GM21515 (cell line): ENCODE measurements around the gene WWTR1.
A peak's percentile ranks its signal among the peaks of the same experiment; 100 is the strongest.

ENCODE experiments used
- ATAC-seq: cut with Tn5 transposase; IDR thresholded peaks from one replicate; pipeline ENCODE4 v1.9.1; 2021; ENCODE audit not compliant: unreplicated experiment

Gene WWTR1

DNA sequence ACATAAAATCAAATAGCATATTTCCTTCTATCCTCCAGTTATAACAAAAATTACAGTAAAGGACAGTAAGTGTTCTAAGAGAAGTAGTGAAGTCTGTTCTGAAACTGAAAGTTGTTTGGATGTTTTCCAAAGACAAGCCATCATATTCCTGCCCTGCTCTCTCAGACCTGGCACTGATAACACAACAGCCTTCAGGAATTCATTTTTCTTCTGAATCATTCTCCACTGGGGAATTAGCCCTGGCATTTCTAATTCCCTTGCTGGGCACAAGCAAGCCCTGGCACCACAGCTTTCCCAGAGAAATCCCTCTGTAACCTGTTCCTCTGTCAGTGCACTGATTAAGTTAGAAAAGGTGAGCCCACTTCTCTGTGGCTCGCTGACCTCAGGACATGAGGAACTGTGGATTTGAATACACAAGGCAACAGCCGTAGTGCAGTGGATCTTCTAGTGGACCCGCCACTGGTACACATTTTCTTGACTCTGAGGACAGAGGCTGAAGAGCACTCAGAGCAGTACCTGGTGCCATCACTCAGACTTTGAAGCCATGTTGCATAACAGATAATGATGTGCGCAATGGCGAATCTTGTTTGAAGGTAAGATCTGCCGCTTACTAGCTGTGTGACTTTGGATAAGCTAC is 61.6 kb downstream of the WWTR1 start:
- ATAC-seq, result no peak

DNA sequence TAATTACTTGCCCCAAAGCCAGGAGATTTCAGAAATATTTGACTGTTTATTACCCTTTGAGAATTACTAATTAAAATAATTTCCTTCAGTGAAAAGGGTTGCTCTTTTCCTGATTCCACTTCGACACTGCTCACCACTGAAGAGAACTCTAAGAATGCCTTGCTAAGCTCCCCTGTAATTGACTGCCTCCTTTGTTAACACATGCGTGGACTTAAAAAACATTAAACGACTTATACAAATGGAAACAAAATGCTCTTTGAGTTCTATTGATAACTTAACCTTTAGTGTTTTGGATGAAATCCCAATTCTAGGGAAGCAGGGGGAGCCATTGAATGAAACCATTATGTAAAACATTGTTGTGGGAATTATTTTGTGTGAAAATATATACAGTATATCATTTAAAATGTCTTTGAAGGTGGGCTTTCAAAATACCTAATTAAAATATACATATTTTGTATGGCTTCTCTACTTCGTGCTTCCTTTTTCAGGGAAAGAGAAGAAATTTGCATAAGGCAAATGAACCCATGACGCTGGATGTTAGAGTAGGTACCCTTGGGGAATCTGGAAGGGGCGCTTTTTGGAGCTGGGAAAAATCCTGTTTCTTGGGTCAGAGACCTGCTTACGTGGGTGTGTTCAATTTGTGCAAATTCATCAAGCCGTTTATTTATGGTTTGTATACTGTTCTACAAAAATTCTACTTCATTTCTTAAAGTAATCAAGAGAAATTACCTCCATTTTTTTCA is 64.2 kb downstream of the WWTR1 start:
- ATAC-seq, result no peak

DNA sequence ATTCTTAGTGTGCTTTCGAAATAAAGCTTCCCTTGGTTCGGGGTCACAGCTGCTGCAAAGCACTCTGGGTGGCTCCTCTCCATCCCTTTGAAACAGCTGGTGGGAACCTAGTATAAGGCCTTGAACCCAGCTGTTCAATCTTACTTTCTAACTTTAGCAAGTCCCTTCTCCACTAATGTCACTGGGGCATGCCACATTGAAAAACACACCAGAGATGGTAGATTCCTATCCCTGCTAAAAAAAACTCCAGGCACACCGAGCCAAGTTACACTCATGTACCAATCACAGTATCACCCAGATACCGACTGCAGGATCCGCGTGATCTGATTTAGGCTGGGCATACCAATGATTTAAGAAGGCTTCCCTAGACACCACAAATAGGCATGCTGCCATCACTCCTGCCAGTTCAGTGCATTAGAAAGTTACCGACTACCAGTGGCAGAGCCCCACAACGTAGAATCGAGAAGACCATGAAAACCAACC is 65.0 kb downstream of the WWTR1 start:
- ATAC-seq, result no peak

DNA sequence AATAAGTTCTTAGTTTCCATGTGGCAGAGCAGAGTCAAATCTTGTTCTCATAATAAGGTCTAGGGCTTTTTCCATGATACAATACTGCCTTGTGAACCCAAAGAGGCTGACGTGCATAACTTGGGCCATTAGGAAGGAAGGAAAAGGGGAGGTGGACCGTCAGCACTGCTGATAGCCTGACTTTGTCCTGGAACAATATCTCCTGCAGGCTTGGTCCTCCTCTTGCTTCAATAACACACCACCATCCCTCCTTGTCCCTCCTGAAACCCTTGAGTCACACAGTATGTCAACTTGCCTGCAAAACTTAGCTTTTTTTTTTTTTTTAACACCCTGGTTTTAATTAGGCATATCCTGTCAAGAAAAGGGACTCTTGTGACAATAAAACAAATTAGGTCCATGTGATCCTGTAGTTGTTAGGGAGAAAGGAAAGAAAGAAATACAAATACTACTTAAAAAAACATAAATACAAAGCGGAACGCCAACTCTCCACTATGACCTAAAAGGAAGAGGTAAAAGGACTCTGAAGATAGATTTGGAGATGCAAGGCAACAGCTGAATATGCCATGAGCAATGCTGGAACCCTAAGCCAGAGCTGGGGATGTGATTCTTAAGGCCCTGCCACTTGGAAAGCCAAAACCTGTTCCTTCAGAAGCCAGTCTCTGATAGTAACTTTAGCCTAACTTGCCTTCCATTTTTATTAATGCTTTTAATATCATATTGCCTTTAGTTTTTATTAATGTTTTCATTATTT is 67.0 kb downstream of the WWTR1 start:
- no peak for ATAC-seq

DNA sequence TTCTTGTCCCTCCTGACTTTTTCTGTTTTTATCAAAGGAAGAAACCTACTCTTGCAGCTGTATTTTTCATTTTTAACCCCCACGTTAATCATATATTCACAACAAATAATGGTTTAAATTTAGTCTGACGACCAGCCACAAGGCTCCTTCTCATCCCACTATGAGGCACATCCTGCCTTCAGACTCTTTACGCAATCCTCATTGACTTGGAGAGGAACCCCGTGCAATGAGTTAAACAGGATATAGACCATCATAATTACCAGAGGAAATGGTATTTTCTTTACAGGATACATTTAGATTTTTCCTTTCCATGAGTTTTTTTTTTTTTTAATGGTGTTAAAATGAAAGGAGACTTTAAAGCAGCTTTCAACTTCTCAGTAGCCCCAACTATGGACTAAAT is 68.5 kb downstream of the WWTR1 start:
- ATAC-seq, result no peak

GRCh38 chr3:149588909-149589308 is 68.9 kb downstream of the WWTR1 start:
- ATAC-seq, result no peak

GRCh38 chr3:149587383-149587782 is 70.4 kb downstream of the WWTR1 start:
- ATAC-seq, result no peak

- no peak for ATAC-seq
Measured at GRCh38 chr3:149586871-149587270, 71.0 kb downstream of the WWTR1 start.

DNA sequence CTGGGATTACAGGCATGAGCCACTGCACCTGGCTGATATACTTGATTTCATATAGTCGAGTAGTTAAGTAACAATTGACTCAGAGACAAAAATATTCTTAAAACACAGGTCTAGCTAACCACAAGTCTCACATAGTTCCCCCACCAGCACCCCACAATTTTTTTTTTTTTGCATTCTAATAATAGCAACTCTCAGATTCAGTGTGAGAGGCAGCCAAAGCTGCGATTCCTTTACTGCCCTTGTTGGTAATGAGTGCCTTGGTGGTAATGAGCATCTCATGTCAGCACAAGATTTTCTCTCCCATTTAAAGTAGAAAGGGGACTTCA is 72.5 kb downstream of the WWTR1 start:
- ATAC-seq, result peak; percentile 88

- no peak for ATAC-seq
Measured at GRCh38 chr3:149583921-149584635, 73.7 kb downstream of the WWTR1 start.

DNA sequence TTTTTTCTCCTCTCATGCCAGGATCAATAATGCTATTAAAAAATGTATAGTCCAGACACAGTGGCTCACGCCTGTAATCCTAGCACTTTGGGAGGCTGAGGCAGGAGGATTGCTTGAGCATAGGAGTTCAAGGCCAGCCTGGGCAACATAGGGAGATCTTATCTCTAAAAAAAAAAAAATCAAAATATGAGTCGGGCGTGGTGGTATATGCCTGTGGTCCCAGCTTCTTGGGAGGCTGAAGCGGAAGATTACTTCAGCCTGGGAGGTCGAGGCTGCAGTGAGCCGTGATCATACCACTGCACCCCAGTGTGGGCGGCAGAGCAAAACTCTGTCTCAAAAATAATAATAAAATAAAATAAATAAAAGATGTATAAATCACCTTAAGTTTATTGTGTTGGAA is 75.4 kb downstream of the WWTR1 start:
- ATAC-seq, result no peak

- ATAC-seq, result no peak
Measured at GRCh38 chr3:149581681-149582370, 76.0 kb downstream of the WWTR1 start.

DNA sequence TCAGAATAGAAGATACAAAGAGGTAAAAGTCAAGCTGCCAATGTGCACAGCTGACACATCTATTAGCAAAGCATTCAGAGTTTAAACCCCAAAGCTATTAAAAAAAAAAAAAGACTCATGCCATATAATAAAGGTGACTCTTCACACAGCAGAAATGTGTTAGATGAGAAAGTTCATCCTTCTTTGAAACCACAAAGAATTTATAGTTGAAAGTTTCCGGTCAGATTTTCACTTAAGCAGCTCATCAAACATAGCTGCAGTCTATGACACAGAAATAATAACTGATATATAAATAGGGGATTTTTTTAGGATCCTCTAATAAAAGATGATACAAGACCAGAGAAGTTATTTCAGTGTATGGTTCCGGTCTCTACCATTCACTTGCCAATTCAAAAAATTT is 76.6 kb downstream of the WWTR1 start:
- ATAC-seq, result no peak

DNA sequence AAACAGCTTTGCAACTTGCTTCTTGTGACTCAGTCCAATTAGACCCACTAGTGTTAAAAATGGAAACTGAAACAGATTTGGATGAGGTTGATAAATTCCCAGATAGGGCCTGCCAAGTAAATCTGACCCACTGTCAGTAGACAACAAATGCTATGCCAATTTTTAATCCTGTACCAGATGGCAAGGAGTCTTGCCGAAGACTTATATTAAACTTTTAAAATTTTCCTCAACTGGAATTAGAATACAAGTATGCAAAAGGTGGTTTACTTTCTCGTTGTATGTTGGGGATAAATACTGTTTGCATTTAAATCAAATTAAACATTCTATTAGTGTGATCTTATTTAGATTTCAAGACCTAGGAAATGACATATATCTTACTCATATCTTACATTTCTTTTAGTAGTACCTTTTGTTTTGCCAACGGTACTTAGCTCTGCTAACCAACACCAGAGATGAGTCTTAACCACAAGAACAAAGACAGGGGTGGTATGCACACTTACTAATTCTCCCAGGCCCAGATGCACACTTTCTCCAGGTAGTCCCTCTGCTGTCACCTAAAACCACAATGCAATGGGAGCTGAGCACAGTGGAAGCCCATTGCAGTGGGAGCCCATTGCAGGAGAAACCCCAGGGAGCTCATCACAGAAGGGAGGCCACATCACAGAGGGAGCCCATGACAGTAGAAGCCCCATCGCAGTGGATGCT is 77.8 kb downstream of the WWTR1 start:
- ATAC-seq, result no peak

DNA sequence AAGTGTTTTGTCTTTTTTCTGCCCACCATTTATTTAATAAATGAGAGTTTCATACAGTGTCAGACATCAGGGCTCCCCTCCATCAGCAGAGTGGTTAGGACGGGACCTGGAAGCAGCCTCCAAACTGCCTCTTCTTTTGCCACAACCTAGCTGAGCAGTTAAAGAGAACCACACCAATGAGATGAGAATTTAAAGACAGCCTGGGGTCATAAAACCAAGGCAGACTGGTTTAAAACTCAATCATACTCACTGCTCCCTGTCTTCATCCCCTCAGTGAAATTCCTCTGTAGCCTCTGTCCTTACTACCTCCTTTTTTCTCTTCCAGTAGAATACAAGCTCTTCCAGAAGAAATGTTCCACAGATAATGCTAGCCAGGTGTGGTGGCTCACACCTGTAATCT is 78.7 kb downstream of the WWTR1 start:
- no peak for ATAC-seq

GRCh38 chr3:149577801-149578200 is 80.0 kb downstream of the WWTR1 start:
- no peak for ATAC-seq

DNA sequence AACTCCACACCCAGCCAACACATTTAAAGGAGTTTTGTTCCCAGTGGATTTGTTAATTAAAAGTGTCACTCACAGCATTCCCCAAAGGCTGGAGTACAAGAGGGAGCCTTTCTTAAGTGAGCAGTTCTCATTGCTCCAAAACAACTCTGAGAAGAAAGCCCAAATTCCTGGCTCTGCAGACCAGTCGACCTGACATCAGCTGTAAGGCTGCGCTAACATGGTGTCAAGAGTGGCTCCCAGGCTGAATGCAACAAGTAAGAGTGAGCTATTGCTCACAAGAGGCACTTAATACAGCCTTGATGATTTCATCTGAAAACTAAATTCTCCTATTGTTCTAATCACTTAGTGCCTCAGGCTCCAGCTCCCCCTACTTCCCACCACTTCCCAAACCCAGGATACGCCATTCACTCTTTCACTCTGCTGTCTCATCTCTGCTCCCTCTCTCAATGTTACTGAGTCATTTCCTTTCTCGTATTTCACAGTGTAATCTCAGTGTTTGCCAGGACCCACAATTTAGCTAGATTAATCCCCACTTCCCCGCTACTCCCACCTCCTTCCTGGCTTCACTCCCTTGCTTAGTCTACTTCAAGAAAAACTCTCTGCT is 81.8 kb downstream of the WWTR1 start:
- peak; percentile 38 for ATAC-seq

- no peak for ATAC-seq
Measured at GRCh38 chr3:149575213-149575960, 82.4 kb downstream of the WWTR1 start.

- no peak for ATAC-seq
Measured at GRCh38 chr3:149572796-149573414, 84.9 kb downstream of the WWTR1 start.
